Cardiac septum (tissue), 1 donor: Measurements from ENCODE around the gene TRPM3. TPM values are rescaled to one million over a fixed set of nuclear protein-coding genes. Genes with fewer than 3 reads are reported as not detected.

Source experiments
- DNase-seq: peaks from one replicate; pipeline ENCODE4 v3.0.0-alpha.2; 2020; ENCODE audit warnings: low spot score
- intact Hi-C: fragments of 100-400 bp; cut with DNase I; formaldehyde crosslinking; loops from one replicate; pipeline ENCODE4 v1.14.0; 2022
- microRNA-seq: library from miRNA; unstranded; fragments of <30 nt; microRNA quantifications from one replicate; pipeline ENCODE4 v1.2.0, GENCODE V29; 2020
- total RNA-seq: library from RNA; stranded (reverse); fragmentation: NEBNext Ultra II Directional; extraction: Animal tissue kit (Norgen Biotek cat#: 25700); gene quantifications from one replicate; pipeline ENCODE4 v1.2.1, GENCODE V29; 2021
- donor health status: DM: no; HTN: no; CAD: no.

TRPM3 gene
- total RNA-seq, 1 donor from 2014 or later = 0.51 TPM

GRCh38 chr9:70494221-70494620, 627.2 kb downstream of the TRPM3 start:
- intact Hi-C loops = no loop called here
- no peak for DNase-seq

GRCh38 chr9:70493029-70493428, 628.4 kb downstream of the TRPM3 start:
- no peak for DNase-seq
- intact Hi-C loops = no loop called here

GRCh38 chr9:70492319-70492777, 629.1 kb downstream of the TRPM3 start:
- no peak for DNase-seq
- intact Hi-C loops = no loop called here

GRCh38 chr9:70491426-70492318, 629.7 kb downstream of the TRPM3 start:
- intact Hi-C loops = no loop called here
- DNase-seq = no peak

GRCh38 chr9:70490478-70490877, 630.9 kb downstream of the TRPM3 start:
- intact Hi-C loops = no loop called here

GRCh38 chr9:70488793-70489105, 632.7 kb downstream of the TRPM3 start:
- intact Hi-C loops = loop anchor here (5.0 kb wide), 2 partner anchors 114 to 136 kb away; no protein-coding TSS in a partner anchor
- DNase-seq = no peak

More at GRCh38 chr9:70490478-70490877, 630.9 kb downstream of the TRPM3 start:
- DNase-seq = no peak

GRCh38 chr9:70488098-70488792, 633.2 kb downstream of the TRPM3 start:
- DNase-seq = no peak
- intact Hi-C loops = loop anchor here (5.0 kb wide), 2 partner anchors 114 to 136 kb away; no protein-coding TSS in a partner anchor

GRCh38 chr9:70486127-70486526, 635.3 kb downstream of the TRPM3 start:
- intact Hi-C loops = loop anchor here (5.0 kb wide), 2 partner anchors 116 to 134 kb away; no protein-coding TSS in a partner anchor
- DNase-seq = no peak

GRCh38 chr9:70485273-70485858, 636.1 kb downstream of the TRPM3 start:
- no peak for DNase-seq
- intact Hi-C loops = loop anchor here (5.0 kb wide), 2 partner anchors 117 to 133 kb away; no protein-coding TSS in a partner anchor

- intact Hi-C loops = loop anchor here (5.0 kb wide), 2 partner anchors 118 to 132 kb away; no protein-coding TSS in a partner anchor
- DNase-seq = no peak
Measured at GRCh38 chr9:70484232-70485130, 636.9 kb downstream of the TRPM3 start.

GRCh38 chr9:70481471-70481870, 640.0 kb downstream of the TRPM3 start:
- intact Hi-C loops = loop anchor here (2.0 kb wide), 1 partner anchor 61 kb away; no protein-coding TSS in a partner anchor
- DNase-seq = no peak

GRCh38 chr9:70480405-70480980, 640.9 kb downstream of the TRPM3 start:
- intact Hi-C loops = loop anchor here (1.0 to 2.0 kb wide), 2 partner anchors 60 to 66 kb away; partner anchors contain the start of gene KLF9
- DNase-seq = no peak

- no peak for DNase-seq
- intact Hi-C loops = loop anchor here (1.0 to 2.0 kb wide), 2 partner anchors 59 to 66 kb away; partner anchors contain the start of gene KLF9
Measured at GRCh38 chr9:70479880-70480291, 641.5 kb downstream of the TRPM3 start.

Small RNA genes lying within 50 kb of the gene (microRNA-seq; reads per million reads assigned to microRNA genes)
- gene MIR204 = 22.7 reads per million, percentile 38 among the genes with 10 or more reads in this experiment
